Right renal cortex interstitium (tissue), 3 donors: ENCODE data around the gene SCAPER. TPM values are rescaled to one million over a fixed set of nuclear protein-coding genes. Genes with fewer than 3 reads are reported as not detected.

Source experiments
- DNase-seq, 3 donors: peaks; one replicate each; pipeline ENCODE4 v3.0.0-alpha.2; 2013; ENCODE audit warnings: low read depth in 3 of 3, low spot score in 2 of 3
- polyA plus RNA-seq, 3 donors: library from polyadenylated mRNA; unstranded; fragments of 120-200 nt; gene quantifications; one replicate each; pipeline ENCODE4 v1.2.1, GENCODE V29; 2013; ENCODE audit not compliant: insufficient read length in 3 of 3

The SCAPER gene
- polyA plus RNA-seq, 3 donors, result 21.9 to 26.3 (median 25.8) TPM

GRCh38 chr15:76343313-76343996 is 561.7 kb downstream of the SCAPER start:
- no peak for DNase-seq

GRCh38 chr15:76342382-76343201 is 562.5 kb downstream of the SCAPER start:
- DNase-seq, result no peak

- no peak for DNase-seq
These were observed 563.1 kb downstream of the SCAPER start for GRCh38 chr15:76342058-76342381.

- no peak for DNase-seq
These were observed 563.6 kb downstream of the SCAPER start for GRCh38 chr15:76341366-76342057.

- no peak for DNase-seq
These were observed 564.3 kb downstream of the SCAPER start for GRCh38 chr15:76340803-76341365.

- DNase-seq, result no peak
These were observed 564.8 kb downstream of the SCAPER start for GRCh38 chr15:76340198-76340802.

- no peak for DNase-seq
These were observed 565.6 kb downstream of the SCAPER start for GRCh38 chr15:76339305-76340197.

- no peak for DNase-seq
These were observed 566.4 kb downstream of the SCAPER start for GRCh38 chr15:76338486-76339304.

GRCh38 chr15:76337696-76338485 is 567.2 kb downstream of the SCAPER start:
- DNase-seq, result no peak

GRCh38 chr15:76337059-76337695 is 568.0 kb downstream of the SCAPER start:
- DNase-seq, result no peak

GRCh38 chr15:76336254-76337058 is 568.7 kb downstream of the SCAPER start, which contains the start of gene ISL2:
Gene ISL2, plus strand, starts transcription at chr15:76336773. Its CDS starts 111 bp downstream, at chr15:76336884.
- DNase-seq, result no peak

GRCh38 chr15:76335307-76336253 is 569.6 kb downstream of the SCAPER start:
- DNase-seq, result no peak

- DNase-seq, result no peak
These were observed 570.5 kb downstream of the SCAPER start for GRCh38 chr15:76334438-76335306.

GRCh38 chr15:76333720-76334437 is 571.3 kb downstream of the SCAPER start:
- no peak for DNase-seq
